Karpas-422 (cell line): ENCODE measurements around the gene MRPL1. TPM values are rescaled to one million over a fixed set of nuclear protein-coding genes. Genes with fewer than 3 reads are reported as not detected.
"Not testable (repeated sequence)": the region's sequence is repeated elsewhere in the genome, so short reads cannot be mapped to it uniquely, and the experiment has no call there.

Experiments used
- DNase-seq: peaks from one replicate; pipeline ENCODE4 v3.0.0-alpha.2; 2015
- H2AFZ ChIP-seq: fragments of 200-600 bp; sonication (generic); 2 replicates; pipeline ENCODE4 v1.6.1; 2014; ENCODE audit warnings: antibody characterized with exemption, low read length, mixed read lengths
- H3K27ac ChIP-seq: fragments of 200-600 bp; sonication (generic); 2 replicates; pipeline ENCODE4 v1.5.1; 2014; ENCODE audit warnings: mild to moderate bottlenecking, low read length, moderate library complexity
- H3K27me3 ChIP-seq: fragments of 200-600 bp; sonication (generic); 2 replicates; pipeline ENCODE4 v1.6.1; 2014; ENCODE audit warnings: low read length, mixed read lengths
- H3K36me3 ChIP-seq: fragments of 200-600 bp; sonication (generic); 2 replicates; pipeline ENCODE4 v1.6.1; 2014; ENCODE audit warnings: low read length, mixed read lengths; ENCODE audit not compliant: insufficient read depth
- H3K4me1 ChIP-seq: fragments of 200-600 bp; sonication (generic); 2 replicates; pipeline ENCODE4 v1.6.1; 2014; ENCODE audit warnings: mild to moderate bottlenecking, low read length, mixed read lengths
- H3K4me2 ChIP-seq: fragments of 200-600 bp; sonication (generic); 2 replicates; pipeline ENCODE4 v1.6.1; 2014; ENCODE audit warnings: low read length, low read depth, mild to moderate bottlenecking; ENCODE audit not compliant: poor library complexity, severe bottlenecking
- H3K4me3 ChIP-seq: fragments of 200-600 bp; sonication (generic); 2 replicates; pipeline ENCODE4 v1.5.1; 2014; ENCODE audit warnings: mild to moderate bottlenecking, antibody characterized with exemption, low read length, mixed read lengths
- H3K79me2 ChIP-seq: fragments of 200-600 bp; sonication (generic); 2 replicates; pipeline ENCODE4 v1.6.1; 2014; ENCODE audit warnings: mild to moderate bottlenecking, low read length, mixed read lengths
- H3K9ac ChIP-seq: fragments of 200-600 bp; sonication (generic); 2 replicates; pipeline ENCODE4 v1.6.0; 2014; ENCODE audit warnings: low read length
- H3K9me2 ChIP-seq: fragments of 200-600 bp; sonication (generic), shearing (Covaris generic); replicated peaks from 2 replicates; pipeline ENCODE4 v1.6.0; 2014; ENCODE audit warnings: mild to moderate bottlenecking, low read length, moderate library complexity; ENCODE audit not compliant: insufficient read depth
- H3K9me3 ChIP-seq: fragments of 300-700, 200-600 bp; sonication (generic); 2 replicates; pipeline ENCODE4 v1.6.1; 2014; ENCODE audit warnings: low read length, mixed read lengths
- H4K20me1 ChIP-seq: fragments of 200-600 bp; sonication (generic); 2 replicates; pipeline ENCODE4 v1.6.1; 2014; ENCODE audit warnings: mild to moderate bottlenecking, antibody characterized with exemption, low read length, low read depth; ENCODE audit not compliant: insufficient read depth
- total RNA-seq: library from RNA; depleted of rRNA; stranded (reverse); fragments of >200 nt; shearing (Covaris generic); gene quantifications from 2 replicates; pipeline ENCODE4 v1.2.3, GENCODE V29; 2014; ENCODE audit warnings: low replicate concordance

MRPL1 gene
- total RNA-seq, 1 experiment from 2014 or later, result 13.5 TPM

GRCh38 chr4:77954690-77955089 is 92.1 kb downstream of the MRPL1 start:
- Histone ChIP-seq H4K20me1 (no peaks in the 10 kb centered on the region), H3K79me2 (no peaks in the 10 kb centered on the region), H3K27ac (no peak overlapping the region), H3K4me3 (no peak overlapping the region), H3K27me3 (no peaks in the 10 kb centered on the region), H3K4me2 (no peak overlapping the region), H2AFZ (no peak overlapping the region), H3K9ac (no peak overlapping the region), H3K4me1 (no peaks in the 10 kb centered on the region), H3K9me2 (no peaks in the 10 kb centered on the region), H3K9me3 (no peaks in the 10 kb centered on the region), H3K36me3 (no peaks in the 10 kb centered on the region)
- DNase-seq, result no peak

- no peaks in the 10 kb centered on the region for H3K9me2 ChIP-seq
- no peak for DNase-seq
- no peaks in the 10 kb centered on the region for H3K4me1 ChIP-seq
Measured at GRCh38 chr4:77956917-77957316, 94.3 kb downstream of the MRPL1 start.

GRCh38 chr4:77958897-77959296 is 96.3 kb downstream of the MRPL1 start:
- Histone ChIP-seq H3K4me1 (no peaks in the 10 kb centered on the region), H3K9me3 (no peaks in the 10 kb centered on the region), H3K4me2 (no peak overlapping the region), H3K4me3 (no peak overlapping the region), H3K36me3 (no peaks in the 10 kb centered on the region), H3K27me3 (no peaks in the 10 kb centered on the region), H3K9ac (no peak overlapping the region), H2AFZ (no peak overlapping the region), H4K20me1 (no peaks in the 10 kb centered on the region), H3K27ac (no peak overlapping the region), H3K79me2 (no peaks in the 10 kb centered on the region), H3K9me2 (no peaks in the 10 kb centered on the region)
- DNase-seq, result no peak

More at GRCh38 chr4:77956917-77957316, 94.3 kb downstream of the MRPL1 start:
- H3K9ac ChIP-seq, result no peak overlapping the region
- H3K27ac ChIP-seq, result no peak overlapping the region
- H3K27me3 ChIP-seq, result no peaks in the 10 kb centered on the region
- no peak overlapping the region for H3K4me2 ChIP-seq
- no peaks in the 10 kb centered on the region for H3K36me3 ChIP-seq
- no peaks in the 10 kb centered on the region for H3K9me3 ChIP-seq
- no peak overlapping the region for H2AFZ ChIP-seq
- no peaks in the 10 kb centered on the region for H4K20me1 ChIP-seq
- H3K79me2 ChIP-seq, result no peaks in the 10 kb centered on the region
- no peak overlapping the region for H3K4me3 ChIP-seq

- H3K9me2 ChIP-seq, result no peaks in the 10 kb centered on the region
- H3K27ac ChIP-seq, result no peak overlapping the region
- H3K27me3 ChIP-seq, result no peaks in the 10 kb centered on the region
- H3K4me3 ChIP-seq, result no peak overlapping the region
- H3K4me2 ChIP-seq, result no peak overlapping the region
- DNase-seq, result peak; percentile 61
- H4K20me1 ChIP-seq, result no peaks in the 10 kb centered on the region
- no peak overlapping the region for H2AFZ ChIP-seq
- H3K9ac ChIP-seq, result no peak overlapping the region
- H3K79me2 ChIP-seq, result no peaks in the 10 kb centered on the region
- H3K4me1 ChIP-seq, result no peaks in the 10 kb centered on the region
- H3K9me3 ChIP-seq, result no peaks in the 10 kb centered on the region
- H3K36me3 ChIP-seq, result no peaks in the 10 kb centered on the region
Measured at GRCh38 chr4:77959566-77960338, 97.1 kb downstream of the MRPL1 start.

- Histone ChIP-seq H3K79me2 (no peaks in the 10 kb centered on the region), H3K4me1 (no peaks in the 10 kb centered on the region), H3K27ac (no peak overlapping the region), H3K4me3 (no peak overlapping the region), H4K20me1 (no peaks in the 10 kb centered on the region), H3K9ac (no peak overlapping the region), H3K27me3 (no peaks in the 10 kb centered on the region), H2AFZ (no peak overlapping the region), H3K4me2 (no peak overlapping the region), H3K9me3 (no peaks in the 10 kb centered on the region), H3K9me2 (no peaks in the 10 kb centered on the region), H3K36me3 (no peaks in the 10 kb centered on the region)
- DNase-seq, result no peak
Measured at GRCh38 chr4:77960367-77960766, 97.7 kb downstream of the MRPL1 start.

- Histone ChIP-seq H2AFZ (no peak overlapping the region), H3K79me2 (no peaks in the 10 kb centered on the region), H3K4me1 (no peaks in the 10 kb centered on the region)
Measured at GRCh38 chr4:77963004-77963403, 100.4 kb downstream of the MRPL1 start.

GRCh38 chr4:77973657-77974056 is 111.0 kb downstream of the MRPL1 start:
- not testable (repeated sequence) for DNase-seq, H3K4me2 ChIP-seq, H3K9me2 ChIP-seq, H3K27ac ChIP-seq, H3K4me1 ChIP-seq, H3K9me3 ChIP-seq, H3K79me2 ChIP-seq, H3K36me3 ChIP-seq, H3K4me3 ChIP-seq, H4K20me1 ChIP-seq, H3K9ac ChIP-seq, H3K27me3 ChIP-seq, H2AFZ ChIP-seq

More at GRCh38 chr4:77963004-77963403, 100.4 kb downstream of the MRPL1 start:
- Histone ChIP-seq H3K36me3 (no peaks in the 10 kb centered on the region), H3K9ac (no peak overlapping the region), H3K27me3 (no peaks in the 10 kb centered on the region), H3K9me2 (no peaks in the 10 kb centered on the region), H3K4me2 (no peak overlapping the region), H3K27ac (no peak overlapping the region), H3K9me3 (no peaks in the 10 kb centered on the region), H3K4me3 (no peak overlapping the region), H4K20me1 (no peaks in the 10 kb centered on the region)
- DNase-seq, result no peak

- not testable (repeated sequence) for H3K9ac ChIP-seq, H3K79me2 ChIP-seq, H3K36me3 ChIP-seq, H3K9me3 ChIP-seq, H3K9me2 ChIP-seq, H3K4me2 ChIP-seq, H3K4me1 ChIP-seq, DNase-seq, H3K4me3 ChIP-seq, H2AFZ ChIP-seq, H4K20me1 ChIP-seq, H3K27ac ChIP-seq, H3K27me3 ChIP-seq
Measured at GRCh38 chr4:77982900-77983540, 120.4 kb downstream of the MRPL1 start.
